Upper lobe of left lung (tissue), 6 donors: Measurements from ENCODE around the gene MELTF. TPM values are rescaled to one million over a fixed set of nuclear protein-coding genes. Genes with fewer than 3 reads are reported as not detected.

Experiments used
- ATAC-seq, 2 donors: fragments of 200-7000 bp; cut with Tn5 transposase; one replicate each; pipeline ENCODE4 v1.9.1; 2022; ENCODE audit warnings: mild to moderate bottlenecking in 2 of 2, moderate library complexity in 2 of 2; ENCODE audit not compliant: low FRiP score in 2 of 2
- DNase-seq, 2 donors: peaks; one replicate each; pipeline ENCODE4 v3.0.0-alpha.2; 2019 to 2020
- H3K27ac ChIP-seq, 4 donors: fragments of 200-600 bp; sonication (generic); one replicate each; pipeline ENCODE4 v1.5.1; 2016 to 2019
- H3K27me3 ChIP-seq, 4 donors: fragments of 200-600 bp; sonication (generic); one replicate each; pipeline ENCODE4 v1.5.1; 2017 to 2019
- H3K36me3 ChIP-seq, 4 donors: fragments of 200-600 bp; sonication (generic); one replicate each; pipeline ENCODE4 v1.5.1; 2016 to 2019
- H3K4me1 ChIP-seq, 4 donors: fragments of 200-600 bp; sonication (generic); one replicate each; pipeline ENCODE4 v1.5.1; 2018 to 2019
- H3K4me3 ChIP-seq, 4 donors: fragments of 200-600 bp; sonication (generic); one replicate each; pipeline ENCODE4 v1.5.1; 2017 to 2019; ENCODE audit warnings: mild to moderate bottlenecking in 2 of 4, moderate library complexity in 1 of 4
- H3K9me3 ChIP-seq, 4 donors: fragments of 200-600 bp; sonication (generic); one replicate each; pipeline ENCODE4 v1.5.1; 2018 to 2019
- CTCF ChIP-seq, 6 experiments: fragments of 450-650 bp in 4 of 6; fragments of 200-600 bp in 2 of 6; sonication (generic) in 2 of 6; IDR thresholded peaks; one replicate each; pipeline ENCODE4 v1.5.1; 2016 to 2019; ENCODE audit warnings: antibody characterized with exemption in 6 of 6
- EP300 ChIP-seq, 4 donors: sonication (generic); formaldehyde crosslinking; IDR thresholded peaks; one replicate each; pipeline ENCODE4 v1.5.1; 2017; ENCODE audit warnings: antibody characterized with exemption in 4 of 4, control low read depth in 2 of 4
- POLR2A ChIP-seq, 4 donors: fragments of 450-650 bp; IDR thresholded peaks; one replicate each; pipeline ENCODE4 v1.5.1; 2016 to 2017; ENCODE audit warnings: antibody characterized with exemption in 4 of 4, mild to moderate bottlenecking in 2 of 4
- POLR2AphosphoS5 ChIP-seq, 2 donors: sonication (generic); formaldehyde crosslinking; IDR thresholded peaks; one replicate each; pipeline ENCODE4 v1.5.1; 2017; ENCODE audit warnings: antibody characterized with exemption in 2 of 2
- WGBS, 2 donors: methylation state at CpG; one replicate each; pipeline ENCODE4 v1.1.5; 2017 to 2018; 5-methylcytosine and 5-hydroxymethylcytosine counted together
- total RNA-seq, 6 donors: library from RNA; depleted of rRNA in 4 of 6; stranded (reverse); fragments of >200 nt in 4 of 6; gene quantifications; one replicate each; pipeline versions ENCODE4 v1.1.0 to v1.2.1, GENCODE V29; 2016 to 2021
- donor health status: DM: no; HTN: no; CAD: no; lungs with moderate emphysema.
- donor health status: DM: no; HTN: yes; CAD: no; lungs with severe emphysema.

Gene MELTF
- total RNA-seq, 6 donors from 2014 or later, result 3.0 to 28.3 (median 4.2) TPM

- H3K4me1 ChIP-seq, result no peaks in the 10 kb centered on the region
- H3K27me3 ChIP-seq, result no peaks in the 10 kb centered on the region
- no peak for ATAC-seq
- TF ChIP-seq EP300 (IDR thresholded peaks at IDR 0.05) (no peak), POLR2A (IDR thresholded peaks at IDR 0.05) (no peak), CTCF (IDR thresholded peaks at IDR 0.05) (no peak), POLR2AphosphoS5 (IDR thresholded peaks at IDR 0.05) (no peak)
- no peak overlapping the region for H3K4me3 ChIP-seq
- no peaks in the 10 kb centered on the region for H3K9me3 ChIP-seq
- WGBS, 2 donors, result 97 to 100% methylated on average over 6 to 16 of the region's 18 CpGs
- H3K36me3 ChIP-seq, result no peaks in the 10 kb centered on the region
- no peak overlapping the region for H3K27ac ChIP-seq
- DNase-seq, result peak in 1 of 2 donors; percentile 74
These were observed 12.6 kb downstream of the MELTF start for GRCh38 chr3:197017003-197017402.

DNA sequence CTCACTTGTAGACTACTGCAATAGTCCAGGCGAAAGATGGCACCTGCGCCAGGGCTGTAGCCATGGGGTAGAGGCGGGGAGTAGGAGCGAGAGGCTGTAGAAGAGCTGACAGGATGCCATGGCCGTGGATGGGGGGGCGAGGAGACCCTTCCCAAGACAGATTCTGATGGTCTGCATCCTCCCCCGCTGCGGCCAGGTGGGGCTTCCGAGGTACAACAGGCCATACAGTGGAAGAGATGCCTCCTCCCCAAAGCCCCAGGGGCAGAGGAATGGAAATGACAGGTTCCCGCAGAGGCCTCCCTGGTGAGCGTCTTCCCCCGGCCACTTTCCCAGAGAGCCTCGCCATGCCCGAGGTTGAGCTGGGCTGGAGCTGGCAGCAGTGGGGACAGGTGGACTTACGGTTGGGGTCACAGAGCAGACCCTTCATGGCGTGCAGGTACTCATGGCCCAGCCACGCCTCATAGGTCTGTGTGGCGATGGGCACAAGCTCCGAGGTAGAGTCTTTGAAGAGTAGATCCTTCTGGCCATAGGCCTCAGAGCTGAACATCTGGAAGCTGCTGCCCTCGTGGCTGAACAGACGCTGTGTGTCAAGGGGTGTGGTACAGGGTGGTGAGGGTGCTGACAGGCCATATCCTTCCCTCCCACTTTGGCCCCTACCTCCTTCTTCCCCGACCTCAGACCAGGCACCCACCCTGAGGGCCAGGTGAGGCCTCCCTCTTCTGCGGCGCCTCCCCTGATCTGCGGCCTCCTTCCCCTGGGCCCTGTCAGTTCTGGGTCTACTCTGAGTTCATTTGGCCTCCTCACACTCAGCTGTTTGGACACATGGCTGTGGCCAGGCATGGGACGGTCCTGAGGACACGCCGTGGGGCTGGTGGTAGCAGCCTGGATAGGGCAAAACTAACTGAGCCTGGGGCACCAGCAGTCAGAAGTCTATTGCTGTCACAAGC lies 13.6 kb downstream of the MELTF start:
- peak in 1 of 2 donors; percentile 50 for DNase-seq
- 91 to 92% methylated on average over 15 to 28 of the region's 28 CpGs for WGBS, 2 donors
- Histone ChIP-seq H3K4me1 (no peaks in the 10 kb centered on the region), H3K9me3 (no peaks in the 10 kb centered on the region), H3K4me3 (no peak overlapping the region), H3K36me3 (no peaks in the 10 kb centered on the region), H3K27me3 (no peaks in the 10 kb centered on the region), H3K27ac (no peak overlapping the region)
- ATAC-seq, result peak in 1 of 2 donors; percentile 12
- no peak for TF ChIP-seq EP300 (IDR thresholded peaks at IDR 0.05)
- no peak for TF ChIP-seq CTCF (IDR thresholded peaks at IDR 0.05)
- no peak for TF ChIP-seq POLR2AphosphoS5 (IDR thresholded peaks at IDR 0.05)
- no peak for TF ChIP-seq POLR2A (IDR thresholded peaks at IDR 0.05)

DNA sequence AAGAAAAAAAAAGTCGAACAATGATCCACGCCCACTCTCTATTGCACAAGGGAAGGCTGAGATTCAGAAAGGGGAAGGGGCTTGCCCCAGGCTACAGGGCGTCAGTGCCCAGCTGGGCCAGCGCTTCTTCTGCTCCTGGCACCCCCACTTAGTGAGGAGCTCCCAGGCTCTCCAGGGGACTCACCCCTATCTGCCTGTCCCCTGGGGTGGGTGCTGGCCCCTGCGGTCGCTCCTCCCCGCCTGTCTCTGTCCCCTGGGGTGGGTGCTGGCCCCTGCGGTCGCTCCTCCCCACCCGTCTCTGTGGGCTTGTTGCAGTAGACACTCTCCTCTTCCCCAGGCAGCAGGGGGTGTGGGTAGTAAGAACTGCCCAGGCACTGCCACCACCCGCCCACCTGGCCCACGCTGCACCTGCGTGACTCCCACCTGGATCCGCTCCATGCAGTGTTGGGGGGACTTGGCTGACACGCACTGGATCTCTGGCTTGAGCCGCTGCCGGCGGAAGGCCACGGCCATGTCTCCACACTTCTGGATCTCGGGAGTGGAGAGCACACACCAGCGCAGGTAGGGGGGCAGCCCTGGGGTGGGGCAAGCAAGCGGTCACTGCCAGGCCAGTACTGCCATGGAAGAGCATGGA lies 14.6 kb downstream of the MELTF start:
- 86 to 89% methylated on average over 12 to 22 of the region's 22 CpGs for WGBS, 2 donors
- TF ChIP-seq POLR2A (IDR thresholded peaks at IDR 0.05), result no peak
- no peak for TF ChIP-seq EP300 (IDR thresholded peaks at IDR 0.05)
- no peak for TF ChIP-seq POLR2AphosphoS5 (IDR thresholded peaks at IDR 0.05)
- TF ChIP-seq CTCF (IDR thresholded peaks at IDR 0.05), result no peak

GRCh38 chr3:197014024-197014423 lies 15.6 kb downstream of the MELTF start:
- TF ChIP-seq POLR2AphosphoS5 (IDR thresholded peaks at IDR 0.05) (no peak), CTCF (IDR thresholded peaks at IDR 0.05) (no peak), EP300 (IDR thresholded peaks at IDR 0.05) (no peak), POLR2A (IDR thresholded peaks at IDR 0.05) (no peak)
- no peaks in the 10 kb centered on the region for H3K9me3 ChIP-seq
- H3K4me1 ChIP-seq, result no peaks in the 10 kb centered on the region
- DNase-seq (no peak), ATAC-seq (no peak)
- no peak overlapping the region for H3K4me3 ChIP-seq
- WGBS, 2 donors, result 98% methylated on average over 6 of the region's 6 CpGs
- H3K27ac ChIP-seq, result no peak overlapping the region
- H3K36me3 ChIP-seq, result no peaks in the 10 kb centered on the region
- H3K27me3 ChIP-seq, result no peaks in the 10 kb centered on the region

More for the DNA sequence above, 14.6 kb downstream of the MELTF start:
- DNase-seq, result peak in 1 of 2 donors; percentile 73
- no peaks in the 10 kb centered on the region for H3K9me3 ChIP-seq
- no peak overlapping the region for H3K4me3 ChIP-seq
- ATAC-seq, result no peak
- no peak overlapping the region for H3K27ac ChIP-seq
- no peaks in the 10 kb centered on the region for H3K36me3 ChIP-seq
- no peaks in the 10 kb centered on the region for H3K27me3 ChIP-seq
- no peaks in the 10 kb centered on the region for H3K4me1 ChIP-seq
